Measurements from ENCODE around the gene NONO.
"Not testable (repeated sequence)": the region's sequence is repeated elsewhere in the genome, so short reads cannot be mapped to it uniquely, and the experiment has no call there.

DNA sequence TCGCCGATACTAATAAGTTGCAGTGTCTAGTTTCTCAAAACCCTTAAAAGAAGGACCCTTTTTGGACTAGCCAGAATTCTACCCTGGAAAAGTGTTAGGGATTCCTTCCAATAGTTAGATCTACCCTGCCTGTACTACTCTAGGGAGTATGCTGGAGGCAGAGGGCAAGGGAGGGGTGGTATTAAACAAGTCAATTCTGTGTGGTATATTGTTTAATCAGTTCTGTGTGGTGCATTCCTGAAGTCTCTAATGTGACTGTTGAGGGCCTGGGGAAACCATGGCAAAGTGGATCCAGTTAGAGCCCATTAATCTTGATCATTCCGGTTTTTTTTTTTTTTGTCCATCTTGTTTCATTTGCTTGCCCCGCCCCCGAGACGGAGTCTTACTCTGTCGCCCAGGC is 16.6 kb downstream of the NONO start:
- TF ChIP-seq, protein P1, sequence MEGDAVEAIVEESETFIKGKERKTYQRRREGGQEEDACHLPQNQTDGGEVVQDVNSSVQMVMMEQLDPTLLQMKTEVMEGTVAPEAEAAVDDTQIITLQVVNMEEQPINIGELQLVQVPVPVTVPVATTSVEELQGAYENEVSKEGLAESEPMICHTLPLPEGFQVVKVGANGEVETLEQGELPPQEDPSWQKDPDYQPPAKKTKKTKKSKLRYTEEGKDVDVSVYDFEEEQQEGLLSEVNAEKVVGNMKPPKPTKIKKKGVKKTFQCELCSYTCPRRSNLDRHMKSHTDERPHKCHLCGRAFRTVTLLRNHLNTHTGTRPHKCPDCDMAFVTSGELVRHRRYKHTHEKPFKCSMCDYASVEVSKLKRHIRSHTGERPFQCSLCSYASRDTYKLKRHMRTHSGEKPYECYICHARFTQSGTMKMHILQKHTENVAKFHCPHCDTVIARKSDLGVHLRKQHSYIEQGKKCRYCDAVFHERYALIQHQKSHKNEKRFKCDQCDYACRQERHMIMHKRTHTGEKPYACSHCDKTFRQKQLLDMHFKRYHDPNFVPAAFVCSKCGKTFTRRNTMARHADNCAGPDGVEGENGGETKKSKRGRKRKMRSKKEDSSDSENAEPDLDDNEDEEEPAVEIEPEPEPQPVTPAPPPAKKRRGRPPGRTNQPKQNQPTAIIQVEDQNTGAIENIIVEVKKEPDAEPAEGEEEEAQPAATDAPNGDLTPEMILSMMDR (conservative IDR thresholded peaks at IDR 0.05; ENCODE audit: low read depth, low read length): not testable (repeated sequence)
- TF ChIP-seq POLR2A, CEBPB (IDR thresholded peaks at IDR 0.05; ENCODE audit: low read depth, low read length): not testable (repeated sequence)

Measured in IMR-90 (cell line).